Stimulated activated CD4-positive, alpha-beta T cell treated with anti-CD3 and anti-CD28 coated beads, Interleukin-15, amount 100 ng/mL, for 1 hour (primary cell): ENCODE data around the gene CHRM1.
A peak's percentile ranks its signal among the peaks of the same experiment; 100 is the strongest.

Experiments
- DNase-seq, 2 donors: peaks; one replicate each; pipeline ENCODE4 v3.0.0-alpha.2; 2020; ENCODE audit warnings: low read depth in 1 of 2, low spot score in 1 of 2

CHRM1 gene

GRCh38 chr11:62905927-62906531, 15.1 kb downstream of the CHRM1 start:
- peak; percentile 55 to 68 for DNase-seq

GRCh38 chr11:62905296-62905695, 15.9 kb downstream of the CHRM1 start:
- no peak for DNase-seq

GRCh38 chr11:62902932-62903331, 18.2 kb downstream of the CHRM1 start:
- DNase-seq, result no peak

- DNase-seq, result no peak
Measured at GRCh38 chr11:62898027-62898426, 23.1 kb downstream of the CHRM1 start.

- no peak for DNase-seq
Measured at GRCh38 chr11:62897311-62897710, 23.9 kb downstream of the CHRM1 start.

- no peak for DNase-seq
Measured at GRCh38 chr11:62896049-62896448, 25.1 kb downstream of the CHRM1 start.

GRCh38 chr11:62895501-62895900, 25.7 kb downstream of the CHRM1 start:
- no peak for DNase-seq

GRCh38 chr11:62892077-62892922, 28.9 kb downstream of the CHRM1 start:
- no peak for DNase-seq

- DNase-seq, result no peak
Measured at GRCh38 chr11:62889484-62890437, 31.4 kb downstream of the CHRM1 start.

- no peak for DNase-seq
Measured at GRCh38 chr11:62889126-62889483, 32.1 kb downstream of the CHRM1 start.

GRCh38 chr11:62888406-62888805, 32.8 kb downstream of the CHRM1 start:
- DNase-seq, result no peak

- no peak for DNase-seq
Measured at GRCh38 chr11:62885137-62885750, 35.9 kb downstream of the CHRM1 start.

- no peak for DNase-seq
Measured at GRCh38 chr11:62883673-62884072, 37.5 kb downstream of the CHRM1 start.

- DNase-seq, result no peak
Measured at GRCh38 chr11:62882788-62883501, 38.2 kb downstream of the CHRM1 start.

GRCh38 chr11:62882431-62882749, 38.8 kb downstream of the CHRM1 start:
- DNase-seq, result no peak

- peak; percentile 80 to 88 for DNase-seq
Measured at GRCh38 chr11:62881579-62882430, 39.4 kb downstream of the CHRM1 start.

- peak; percentile 70 to 82 for DNase-seq
Measured at GRCh38 chr11:62880803-62881578, 40.2 kb downstream of the CHRM1 start, which contains the start of gene SLC3A2. SLC3A2 (plus strand) TSS chr11:62880896; CDS start chr11:62881024, 128 bp downstream.

- DNase-seq, result peak in 1 of 2 donors; percentile 21
Measured at GRCh38 chr11:62880231-62880802, 40.8 kb downstream of the CHRM1 start.
